ENCODE results near the gene CNR1.
"Not testable (repeated sequence)": the region's sequence is repeated elsewhere in the genome, so short reads cannot be mapped to it uniquely, and the experiment has no call there.

CNR1 gene

GRCh38 chr6:88165844-88166492 lies at the start of gene CNR1:
CNR1 (minus strand) TSS chr6:88166347; CDS start chr6:88145274, 21,073 bp downstream.
- DNase-seq: no peak

- no peak for DNase-seq
Measured at GRCh38 chr6:88211446-88211845, 45.3 kb upstream of the CNR1 start.

DNA sequence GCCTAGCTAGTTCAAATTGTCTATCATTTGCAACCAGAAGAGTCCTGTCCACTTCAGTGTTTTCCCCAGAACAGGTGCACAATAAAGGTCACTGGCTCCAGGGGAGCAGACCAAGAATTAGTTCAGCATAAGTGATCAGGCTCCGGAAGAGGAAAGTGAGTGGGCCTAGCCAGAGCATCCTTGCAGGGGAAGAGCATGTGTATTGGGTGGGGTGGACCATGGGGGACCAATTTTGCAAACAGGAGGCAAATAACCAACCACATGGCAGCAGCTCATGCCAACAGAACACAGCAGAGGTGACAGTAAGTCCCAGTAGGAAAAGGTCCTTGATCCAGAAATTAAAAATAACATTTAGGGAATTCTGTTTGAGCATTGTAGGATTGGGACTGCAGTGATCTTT lies 43.2 kb upstream of the CNR1 start:
- no peak for DNase-seq

GRCh38 chr6:88208726-88209125 lies 42.6 kb upstream of the CNR1 start:
- no peak for DNase-seq

DNA sequence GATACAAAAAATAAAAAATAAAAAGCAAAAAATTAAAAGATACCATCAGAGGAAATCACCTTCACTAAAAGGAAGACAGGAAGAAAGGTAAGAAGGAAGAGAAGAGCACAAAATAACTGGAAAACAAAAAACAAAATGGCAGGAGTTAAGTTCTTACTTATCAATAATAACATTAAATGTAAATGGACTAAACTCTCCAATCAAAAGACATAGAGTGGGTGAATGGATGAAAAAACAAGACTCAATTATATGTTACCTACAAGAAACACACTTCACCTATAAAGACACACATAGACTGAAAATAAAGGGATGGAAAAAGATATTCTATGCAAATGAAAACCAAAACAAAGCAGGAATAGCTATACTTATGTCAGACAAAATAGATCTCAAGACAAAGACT lies 35.6 kb upstream of the CNR1 start:
- not testable (repeated sequence) for DNase-seq

DNA sequence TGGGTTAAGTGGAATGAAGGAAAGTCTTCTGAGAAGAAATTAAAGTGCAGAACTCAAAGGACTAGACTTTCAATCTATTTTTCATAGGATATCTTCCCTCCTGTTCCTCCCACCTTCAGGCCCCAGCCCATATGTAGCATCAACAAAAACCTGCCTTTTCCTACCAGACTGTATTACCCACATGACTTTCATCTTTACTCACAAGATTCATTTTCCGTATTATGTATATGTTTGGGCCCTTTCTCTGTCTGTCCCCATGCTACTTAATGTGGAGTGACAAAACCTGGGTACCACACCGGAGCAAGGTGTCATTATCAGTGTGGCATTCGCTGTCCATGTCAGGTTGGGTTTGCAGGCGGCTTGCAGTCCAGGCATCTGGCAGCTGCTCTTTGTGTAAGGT lies 18.8 kb upstream of the CNR1 start:
- no peak for DNase-seq

GRCh38 chr6:88183471-88183870 lies 17.3 kb upstream of the CNR1 start:
- DNase-seq: no peak

GRCh38 chr6:88179692-88180091 lies 13.5 kb upstream of the CNR1 start:
- DNase-seq: no peak

DNA sequence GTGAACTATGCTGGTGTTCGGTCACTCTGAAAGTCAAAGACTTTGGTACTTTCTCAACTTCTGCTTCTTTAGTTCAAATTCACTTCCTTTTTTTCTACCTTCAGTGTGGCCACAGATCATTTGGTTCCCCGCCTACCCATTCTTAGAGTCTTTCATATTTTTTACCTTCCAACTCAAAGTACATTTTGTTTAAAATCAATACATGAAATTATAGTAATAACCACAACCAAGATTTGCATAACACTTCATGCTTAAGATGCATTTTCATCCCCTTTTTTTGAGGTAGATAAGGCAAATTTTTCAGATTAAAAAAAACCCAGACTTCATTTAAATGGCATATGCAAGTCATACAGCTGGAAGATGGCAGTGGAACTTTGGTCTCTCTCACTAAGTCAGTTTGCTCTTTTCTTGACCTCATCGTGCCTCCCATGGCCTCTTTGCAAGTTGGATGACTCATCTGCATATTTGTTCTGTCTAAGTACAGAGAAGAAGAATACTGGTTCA lies 11.9 kb upstream of the CNR1 start:
- no peak for DNase-seq

GRCh38 chr6:88174906-88175305 lies 8.8 kb upstream of the CNR1 start:
- no peak for DNase-seq

GRCh38 chr6:88171312-88171711 lies 5.2 kb upstream of the CNR1 start:
- no peak for DNase-seq

DNA sequence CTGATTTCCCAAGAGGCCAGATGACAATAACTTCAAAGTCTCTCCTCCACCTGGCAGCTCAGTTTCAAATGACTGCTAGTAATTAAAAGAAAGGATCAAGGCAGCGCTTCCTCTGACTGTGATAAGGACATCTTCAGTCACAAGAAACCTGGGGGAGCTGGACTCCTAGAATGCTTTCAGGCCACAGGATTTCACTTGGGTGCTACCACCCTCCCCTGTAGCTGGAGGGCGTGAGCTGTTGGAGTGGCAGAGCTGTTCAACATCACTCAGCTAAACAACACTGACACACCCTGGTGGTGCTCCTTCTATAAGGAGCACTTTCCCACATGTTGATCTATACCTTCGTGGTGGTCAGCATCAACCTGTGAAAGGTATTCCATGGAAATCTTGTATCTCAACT lies 2.2 kb upstream of the CNR1 start:
- DNase-seq: no peak

DNA sequence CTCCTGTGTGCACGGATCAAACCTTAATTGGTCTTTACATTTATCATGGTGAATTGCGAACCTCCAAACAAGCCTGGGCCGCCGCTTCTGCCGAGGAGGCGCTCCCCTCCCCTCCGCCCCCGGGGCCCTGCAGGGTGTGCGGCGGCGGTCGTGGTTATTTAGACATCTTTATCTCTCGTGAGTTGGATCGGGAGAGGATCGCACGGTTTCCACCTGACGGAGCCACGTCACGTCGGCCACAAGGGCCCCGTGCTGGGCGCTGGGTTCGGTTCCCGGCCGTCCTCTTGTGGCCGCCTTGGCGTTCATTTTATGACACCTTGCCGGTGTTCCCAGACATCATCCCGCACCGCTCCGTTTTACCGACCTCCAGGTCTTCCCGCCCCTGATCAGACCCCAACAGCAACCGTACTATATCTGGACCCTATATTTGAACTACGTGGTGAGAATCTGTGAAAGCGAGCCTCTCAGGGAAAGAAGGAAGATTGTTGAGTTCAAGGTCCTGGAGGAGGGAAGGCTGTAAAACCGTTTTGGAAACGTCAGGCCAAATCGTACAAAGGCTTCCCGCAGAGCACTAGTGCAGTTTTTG lies 1.3 kb upstream of the CNR1 start:
- no peak for DNase-seq

GRCh38 chr6:88166493-88167351 lies 575 bp upstream of the CNR1 start:
- no peak for DNase-seq

GRCh38 chr6:88165087-88165843 lies 882 bp downstream of the CNR1 start:
- no peak for DNase-seq

- no peak for DNase-seq
Measured at GRCh38 chr6:88164061-88164460, 2.1 kb downstream of the CNR1 start.

- DNase-seq: no peak
Measured at GRCh38 chr6:88163616-88164015, 2.5 kb downstream of the CNR1 start.

- no peak for DNase-seq
Measured at GRCh38 chr6:88161940-88162339, 4.2 kb downstream of the CNR1 start.

- DNase-seq: no peak
Measured at GRCh38 chr6:88157106-88157505, 9.0 kb downstream of the CNR1 start.

GRCh38 chr6:88145298-88145963 lies 20.7 kb downstream of the CNR1 start:
- no peak for DNase-seq

GRCh38 chr6:88144637-88145297 lies 21.4 kb downstream of the CNR1 start:
- no peak for DNase-seq
